Mucosa of rectum (tissue), 2 donors: ENCODE results near the gene GPN3.
A peak's percentile ranks its signal among the peaks of the same experiment; 100 is the strongest.
"Not testable (repeated sequence)": the region's sequence is repeated elsewhere in the genome, so short reads cannot be mapped to it uniquely, and the experiment has no call there.

ENCODE experiments used
- H3K27ac ChIP-seq, 2 donors: one replicate each; pipeline ENCODE4 v1.7.0; 2013; ENCODE audit warnings: inconsistent platforms in 2 of 2, low read depth in 2 of 2, low read length in 2 of 2
- H3K27me3 ChIP-seq, 2 donors: one replicate each; pipeline ENCODE4 v1.7.0; 2013; ENCODE audit warnings: low read length in 2 of 2; ENCODE audit not compliant: control insufficient read depth in 2 of 2, insufficient read depth in 2 of 2
- H3K36me3 ChIP-seq, 2 donors: one replicate each; pipeline ENCODE4 v1.7.0; 2013; ENCODE audit warnings: low read length in 2 of 2; ENCODE audit not compliant: control insufficient read depth in 2 of 2, insufficient read depth in 2 of 2
- H3K4me1 ChIP-seq, 2 donors: one replicate each; pipeline ENCODE4 v1.7.0; 2013; ENCODE audit warnings: low read length in 2 of 2, mild to moderate bottlenecking in 1 of 2; ENCODE audit not compliant: control insufficient read depth in 2 of 2, insufficient read depth in 2 of 2
- H3K4me3 ChIP-seq, 2 donors: one replicate each; pipeline ENCODE4 v1.7.0; 2013; ENCODE audit warnings: low read length in 2 of 2
- H3K9ac ChIP-seq, 2 donors: one replicate each; pipeline ENCODE4 v1.7.0; 2013; ENCODE audit warnings: low read length in 2 of 2, low read depth in 1 of 2, mild to moderate bottlenecking in 1 of 2
- H3K9me3 ChIP-seq, 2 donors: one replicate each; pipeline ENCODE4 v1.7.0; 2013; ENCODE audit warnings: low read length in 2 of 2; ENCODE audit not compliant: control insufficient read depth in 2 of 2
- donor health status: healthy.
- donor health status: Normal muscosa, but diverticular disease.

Gene GPN3

DNA sequence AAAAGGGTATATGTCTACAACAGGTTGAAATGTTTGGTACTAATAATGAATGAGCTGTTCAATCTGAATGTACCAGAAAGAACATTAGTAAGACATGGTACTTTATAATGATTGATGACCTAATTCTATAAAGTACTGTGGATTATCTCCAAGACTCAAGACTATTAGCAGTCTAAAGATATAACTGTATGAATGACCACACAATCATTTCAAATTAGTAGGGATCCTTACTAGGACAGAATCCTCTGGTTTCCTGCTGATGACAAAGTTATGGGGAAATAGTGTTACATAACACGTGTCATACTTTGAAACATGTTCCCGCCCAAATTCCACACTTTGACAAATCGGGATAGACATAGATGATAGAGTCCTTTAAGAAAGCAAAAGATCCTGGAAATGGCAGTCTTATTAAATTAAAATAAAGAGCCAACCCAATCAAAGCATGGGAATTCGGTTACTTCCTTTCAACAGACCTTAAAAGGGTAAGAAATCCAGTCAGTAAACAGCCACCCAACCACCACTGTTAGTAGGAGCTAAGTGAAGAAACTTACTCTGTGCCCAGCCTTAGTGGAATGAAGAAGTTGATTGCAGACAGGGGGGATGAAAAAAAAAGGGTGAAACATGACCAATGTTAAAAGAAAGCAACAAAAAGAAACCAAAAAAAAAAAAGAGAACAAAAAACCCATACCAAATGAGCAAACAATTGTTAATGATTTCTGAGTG is 31.1 kb upstream of the GPN3 start:
- Histone ChIP-seq H3K4me3 (no peak overlapping the region), H3K9me3 (no peaks in the 10 kb centered on the region), H3K27me3 (no peaks in the 10 kb centered on the region), H3K27ac (no peak overlapping the region), H3K4me1 (peaks cover 14 to 19% of the 10 kb centered on the region in 2 donors), H3K9ac (no peak overlapping the region), H3K36me3 (peaks cover 12 to 13% of the 10 kb centered on the region in 2 donors)

DNA sequence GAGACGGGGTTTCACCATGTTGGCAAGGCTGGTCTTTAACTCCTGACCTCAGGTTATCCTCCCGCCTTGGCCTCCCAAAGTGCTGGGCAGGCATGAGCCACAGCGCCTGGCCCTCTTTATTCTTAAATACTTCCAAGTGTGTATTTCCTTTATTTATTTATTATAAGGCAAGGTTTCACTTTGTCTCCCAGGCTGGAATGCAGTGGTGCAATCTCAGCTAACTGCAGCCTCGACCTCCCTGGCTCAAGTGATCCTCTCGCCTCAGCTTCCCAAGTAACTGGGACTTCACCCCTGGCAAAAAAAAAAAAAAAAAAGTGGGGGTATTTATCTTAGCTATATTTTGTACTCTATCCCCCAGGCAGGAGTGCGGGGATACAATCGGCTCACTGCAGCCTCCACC is 7.4 kb upstream of the GPN3 start:
- Histone ChIP-seq H3K9me3 (no peaks in the 10 kb centered on the region), H3K4me3 (no peak overlapping the region), H3K9ac (no peak overlapping the region), H3K4me1 (no peaks in the 10 kb centered on the region), H3K27ac (no peak overlapping the region), H3K27me3 (no peaks in the 10 kb centered on the region), H3K36me3 (no peaks in the 10 kb centered on the region)

DNA sequence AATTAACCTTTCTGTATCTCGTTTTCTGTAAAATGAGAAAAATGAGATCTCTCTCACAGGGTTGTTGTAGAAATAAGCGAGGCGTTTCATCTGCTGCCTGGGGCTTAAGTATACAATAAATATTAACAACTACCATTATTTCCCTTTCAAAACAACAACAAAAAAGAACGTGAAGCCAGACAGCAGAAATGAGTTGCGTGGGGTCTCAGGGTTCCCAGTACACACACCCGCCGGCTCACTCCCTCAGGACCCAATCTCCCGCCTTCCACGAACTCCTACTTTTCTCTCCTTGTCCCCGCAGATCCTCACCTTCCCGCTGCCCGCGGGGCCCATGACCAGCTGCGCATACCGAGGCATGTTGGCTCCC is 227 bp downstream of the GPN3 start:
- Histone ChIP-seq H3K27ac (peak overlapping the region; percentile 71 to 91), H3K9me3 (no peaks in the 10 kb centered on the region), H3K27me3 (no peaks in the 10 kb centered on the region), H3K9ac (peak overlapping the region; percentile 82 to 83), H3K4me1 (peaks cover 16 to 21% of the 10 kb centered on the region in 2 donors), H3K4me3 (peak overlapping the region; percentile 90 to 99), H3K36me3 (peaks cover 10% of the 10 kb centered on the region in 2 donors)

DNA sequence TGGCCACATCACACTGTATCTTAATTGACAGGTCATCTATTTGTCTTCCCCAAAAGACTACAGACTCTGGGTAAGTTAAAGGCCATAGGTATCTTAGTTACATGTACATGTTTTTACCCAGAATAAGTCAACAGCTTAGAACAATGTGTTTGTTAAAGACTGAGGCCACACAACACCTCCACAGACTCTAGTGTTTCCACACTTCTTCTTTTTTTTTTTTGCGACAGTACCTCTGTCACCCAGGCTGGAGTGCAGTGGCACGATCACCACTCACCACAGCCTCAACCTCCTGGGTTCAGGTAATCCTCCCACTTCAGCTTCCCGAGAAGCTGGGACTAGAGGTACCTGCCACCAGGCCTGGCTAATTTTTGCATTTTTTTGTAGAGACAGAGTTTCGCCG is 1.3 kb downstream of the GPN3 start:
- H3K9me3 ChIP-seq, result no peaks in the 10 kb centered on the region
- H3K9ac ChIP-seq, result peak overlapping the region in 1 of 2 donors; percentile 82
- peaks cover 10 to 16% of the 10 kb centered on the region in 2 donors for H3K36me3 ChIP-seq
- H3K27ac ChIP-seq, result no peak overlapping the region
- H3K27me3 ChIP-seq, result no peaks in the 10 kb centered on the region
- peak overlapping the region in 1 of 2 donors; percentile 99 for H3K4me3 ChIP-seq
- H3K4me1 ChIP-seq, result peaks cover 16 to 21% of the 10 kb centered on the region in 2 donors

DNA sequence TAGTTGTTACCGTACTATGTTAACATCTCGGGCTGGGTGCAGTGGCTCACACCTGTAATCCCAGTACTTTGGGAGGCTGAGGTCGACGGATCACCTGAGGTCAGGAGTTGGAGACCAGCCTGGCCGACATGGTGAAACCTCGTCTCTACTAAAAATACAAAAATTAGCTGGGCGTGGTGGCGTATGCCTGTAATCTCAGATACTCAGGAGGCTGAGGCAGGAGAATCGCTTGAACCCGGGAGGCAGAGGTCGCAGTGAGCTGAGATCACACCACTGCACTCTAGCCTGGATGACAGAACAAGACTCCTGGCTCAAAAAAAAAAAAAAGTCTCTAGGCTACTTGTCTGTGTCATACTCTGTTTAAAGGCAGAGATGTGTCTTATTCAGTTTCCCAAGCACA is 2.3 kb downstream of the GPN3 start:
- H3K9ac ChIP-seq, H3K9me3 ChIP-seq, H3K27ac ChIP-seq, H3K4me3 ChIP-seq, H3K27me3 ChIP-seq: not testable (repeated sequence)
- Histone ChIP-seq H3K36me3 (peaks cover 10 to 16% of the 10 kb centered on the region in 2 donors), H3K4me1 (peaks cover 16 to 21% of the 10 kb centered on the region in 2 donors)

DNA sequence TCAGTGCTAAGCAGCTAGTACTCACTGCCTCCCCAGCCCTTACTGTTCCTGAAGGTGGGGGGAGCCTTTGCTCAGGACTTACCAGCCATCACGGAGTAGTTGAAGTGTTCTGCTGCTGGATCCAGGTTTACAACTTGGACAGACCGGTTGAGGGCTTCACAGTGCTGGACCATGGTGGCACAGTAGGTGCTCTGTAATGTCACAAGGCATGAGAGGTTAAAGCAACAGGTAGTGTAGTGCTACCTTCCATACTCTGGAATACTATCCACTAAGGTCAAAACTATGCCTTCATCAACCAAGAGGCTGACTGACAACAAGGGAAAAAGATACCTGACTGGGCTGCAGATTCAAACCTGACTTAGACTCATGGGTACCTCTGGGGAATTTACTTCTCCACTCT is 3.0 kb downstream of the GPN3 start:
- Histone ChIP-seq H3K9me3 (no peaks in the 10 kb centered on the region), H3K4me1 (peaks cover 16 to 21% of the 10 kb centered on the region in 2 donors), H3K4me3 (no peak overlapping the region), H3K27me3 (no peaks in the 10 kb centered on the region), H3K9ac (no peak overlapping the region), H3K36me3 (peaks cover 13 to 16% of the 10 kb centered on the region in 2 donors), H3K27ac (no peak overlapping the region)

DNA sequence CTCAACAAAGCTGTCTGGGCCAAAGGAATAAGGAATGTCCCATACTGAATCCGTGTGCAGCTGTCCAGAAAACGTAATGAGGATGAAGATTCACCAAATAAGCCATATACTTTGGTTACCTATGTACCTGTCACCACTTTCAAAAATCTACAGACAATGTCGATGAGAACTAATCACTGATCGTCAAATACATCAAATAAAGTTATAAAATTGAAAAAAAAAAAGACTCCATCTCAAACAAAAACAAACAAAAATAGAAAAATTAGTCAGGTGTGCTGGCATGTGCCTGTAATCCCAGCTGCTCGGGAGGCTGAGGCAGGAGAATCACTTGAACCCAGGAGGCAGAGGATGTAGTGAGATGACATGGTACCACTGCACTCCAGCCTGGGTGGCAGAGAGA is 6.9 kb downstream of the GPN3 start:
- H3K4me1 ChIP-seq, H3K27me3 ChIP-seq, H3K27ac ChIP-seq, H3K9ac ChIP-seq, H3K4me3 ChIP-seq, H3K9me3 ChIP-seq: not testable (repeated sequence)
- peaks cover 16 to 20% of the 10 kb centered on the region in 2 donors for H3K36me3 ChIP-seq

DNA sequence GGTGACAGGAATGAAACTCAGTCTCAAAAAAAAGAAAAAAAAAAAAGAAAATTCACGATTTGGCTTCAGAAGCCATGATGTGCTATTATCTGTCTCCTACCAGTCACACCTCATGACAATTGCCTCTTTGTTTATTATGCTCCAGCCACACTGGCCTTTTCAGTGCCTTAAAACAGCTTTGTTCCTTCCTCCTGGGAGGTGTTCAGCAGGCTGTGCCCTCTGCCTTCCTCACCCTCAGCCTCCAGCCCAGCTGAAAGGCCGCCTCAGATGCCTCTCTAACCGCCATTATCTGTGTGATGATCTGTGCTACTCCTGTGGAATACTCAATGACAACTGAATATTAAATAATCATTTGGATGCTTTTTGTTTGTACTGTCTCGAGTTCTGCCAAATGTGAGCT is 9.3 kb downstream of the GPN3 start:
- no peak overlapping the region for H3K9ac ChIP-seq
- H3K36me3 ChIP-seq, result peaks cover 7 to 12% of the 10 kb centered on the region in 2 donors
- H3K27me3 ChIP-seq, result no peaks in the 10 kb centered on the region
- H3K27ac ChIP-seq, result no peak overlapping the region
- no peaks in the 10 kb centered on the region for H3K4me1 ChIP-seq
- no peaks in the 10 kb centered on the region for H3K9me3 ChIP-seq
- H3K4me3 ChIP-seq, result no peak overlapping the region

DNA sequence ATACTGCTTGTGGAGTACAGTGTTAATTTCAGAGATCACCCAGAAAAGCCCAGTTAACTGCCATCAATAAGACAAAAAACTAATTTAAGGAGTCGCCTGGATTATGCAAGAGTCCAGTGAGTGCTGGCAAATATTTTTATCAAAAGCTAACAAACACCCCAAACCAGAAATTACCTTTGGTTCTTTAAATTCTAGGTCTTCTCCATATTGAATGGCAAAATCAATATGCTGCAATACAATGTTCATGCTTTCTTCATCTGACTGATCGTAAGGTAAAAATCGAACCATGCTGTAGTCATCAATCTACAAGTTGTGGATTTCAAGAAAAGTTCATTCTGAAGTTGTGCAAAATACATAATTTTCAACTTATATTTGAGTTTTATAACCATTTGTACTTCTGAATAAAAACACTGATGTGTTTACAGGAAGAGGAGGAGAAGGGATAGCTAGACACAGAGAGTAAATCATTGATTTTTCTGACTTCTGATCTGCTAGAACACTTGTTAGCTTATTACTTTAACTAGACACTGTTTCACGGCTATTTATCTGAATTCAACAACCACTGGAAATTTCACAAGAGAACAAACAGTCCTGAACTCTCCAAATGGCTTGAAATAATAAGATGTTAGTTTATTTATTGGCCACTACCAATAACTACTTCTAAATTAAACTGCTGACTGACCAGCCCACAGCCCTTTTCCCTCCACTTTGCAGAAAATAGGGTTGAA is 14.3 kb downstream of the GPN3 start:
- H3K27me3 ChIP-seq, result no peaks in the 10 kb centered on the region
- peaks cover 6% of the 10 kb centered on the region in 2 donors for H3K4me1 ChIP-seq
- no peak overlapping the region for H3K4me3 ChIP-seq
- no peak overlapping the region for H3K27ac ChIP-seq
- peaks cover 0 to 13% of the 10 kb centered on the region in 2 donors for H3K36me3 ChIP-seq
- no peaks in the 10 kb centered on the region for H3K9me3 ChIP-seq
- no peak overlapping the region for H3K9ac ChIP-seq

DNA sequence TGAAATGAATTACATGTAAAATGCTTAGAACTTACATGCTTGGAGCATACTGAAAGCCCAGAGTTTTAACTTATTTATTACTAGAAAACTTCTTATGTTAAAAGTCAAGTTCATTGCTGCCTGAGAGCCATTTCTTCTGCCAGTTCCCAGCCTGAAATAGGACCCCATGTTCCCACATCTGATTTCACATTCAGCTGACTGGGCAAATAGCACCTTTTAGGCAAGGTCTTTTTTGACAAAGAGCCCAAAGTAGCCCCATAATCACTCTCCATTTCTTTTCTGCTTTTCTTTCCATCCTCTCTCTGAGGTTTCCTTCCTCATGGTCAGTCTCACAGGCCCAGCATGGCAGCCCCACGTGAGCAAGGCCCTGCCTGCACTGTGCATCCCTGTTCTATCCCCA is 16.8 kb downstream of the GPN3 start:
- no peaks in the 10 kb centered on the region for H3K9me3 ChIP-seq
- peaks cover 6 to 10% of the 10 kb centered on the region in 2 donors for H3K36me3 ChIP-seq
- H3K27me3 ChIP-seq, result no peaks in the 10 kb centered on the region
- no peak overlapping the region for H3K4me3 ChIP-seq
- no peak overlapping the region for H3K27ac ChIP-seq
- peaks cover 6% of the 10 kb centered on the region in 2 donors for H3K4me1 ChIP-seq
- H3K9ac ChIP-seq, result peak overlapping the region in 1 of 2 donors; percentile 26
